ACHN (cell line): ENCODE results near the gene USP17L19.
"Not testable (repeated sequence)": the region's sequence is repeated elsewhere in the genome, so short reads cannot be mapped to it uniquely, and the experiment has no call there.

Experiments used
- DNase-seq: peaks from one replicate; pipeline ENCODE4 v3.0.0-alpha.2; 2015
- in situ Hi-C: cut with HindIII; loops from 2 replicates; pipeline ENCODE4 v1.10.0; 2017; ENCODE audit warnings: low sequenced_read_pairs, low pct_ligation_motif_present, low pct_unique_long_range_greater_than_20kb

Gene USP17L19, protein sequence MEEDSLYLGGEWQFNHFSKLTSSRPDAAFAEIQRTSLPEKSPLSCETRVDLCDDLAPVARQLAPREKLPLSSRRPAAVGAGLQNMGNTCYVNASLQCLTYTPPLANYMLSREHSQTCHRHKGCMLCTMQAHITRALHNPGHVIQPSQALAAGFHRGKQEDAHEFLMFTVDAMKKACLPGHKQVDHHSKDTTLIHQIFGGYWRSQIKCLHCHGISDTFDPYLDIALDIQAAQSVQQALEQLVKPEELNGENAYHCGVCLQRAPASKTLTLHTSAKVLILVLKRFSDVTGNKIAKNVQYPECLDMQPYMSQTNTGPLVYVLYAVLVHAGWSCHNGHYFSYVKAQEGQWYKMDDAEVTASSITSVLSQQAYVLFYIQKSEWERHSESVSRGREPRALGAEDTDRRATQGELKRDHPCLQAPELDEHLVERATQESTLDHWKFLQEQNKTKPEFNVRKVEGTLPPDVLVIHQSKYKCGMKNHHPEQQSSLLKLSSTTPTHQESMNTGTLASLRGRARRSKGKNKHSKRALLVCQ

GRCh38 chr4:9253078-9253477 is at the start of gene USP17L19:
Gene USP17L19, plus strand, starts transcription at chr4:9253378. Its CDS starts 0 bp downstream, at chr4:9253378.
- DNase-seq, in situ Hi-C loops: not testable (repeated sequence)

DNA sequence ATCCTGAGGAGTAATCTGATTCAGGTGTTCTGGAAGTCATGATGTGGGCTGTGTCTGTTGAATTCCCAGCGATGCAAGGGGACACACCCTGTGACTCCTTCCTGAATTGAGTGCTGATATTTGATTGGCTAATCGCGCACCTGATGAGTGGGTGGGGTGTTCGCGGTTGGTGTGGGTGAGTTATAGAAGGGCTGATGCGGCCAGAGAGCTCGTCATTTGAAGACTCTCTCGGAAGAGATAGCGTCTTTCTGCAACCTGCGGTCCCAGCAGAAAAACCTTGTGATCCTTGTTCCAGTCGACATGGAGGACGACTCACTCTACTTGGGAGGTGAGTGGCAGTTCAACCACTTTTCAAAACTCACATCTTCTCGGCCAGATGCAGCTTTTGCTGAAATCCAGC is 42.8 kb upstream of the USP17L19 start, which contains the start of gene USP17L10:
USP17L10 (plus strand) TSS at position 301 of the 400 bp plus-strand sequence; CDS start at position 301, 0 bp downstream.
- in situ Hi-C loops: not testable (repeated sequence)

DNA sequence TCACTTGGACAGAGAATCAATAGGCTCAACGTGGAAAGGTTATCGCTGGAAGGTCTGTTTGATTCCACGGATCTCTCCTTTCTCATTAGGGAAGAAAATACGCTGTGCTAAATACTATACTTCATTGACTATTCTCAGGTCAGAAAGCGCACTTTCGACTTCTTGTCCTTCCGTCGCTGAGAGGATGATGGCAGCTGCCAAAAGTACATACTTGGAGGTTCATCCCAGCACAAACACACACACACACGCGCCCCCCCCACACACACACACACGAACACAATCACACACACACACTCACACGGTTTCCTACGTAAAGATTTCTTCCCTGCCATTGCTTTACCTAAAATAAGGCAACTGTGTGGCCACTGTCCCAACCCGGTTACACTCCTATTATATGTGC is 38.5 kb upstream of the USP17L19 start:
- DNase-seq, in situ Hi-C loops: not testable (repeated sequence)

More for the DNA sequence above, 42.8 kb upstream of the USP17L19 start, which contains the start of gene USP17L10:
- DNase-seq: not testable (repeated sequence)

GRCh38 chr4:9215105-9215504 is 38.1 kb upstream of the USP17L19 start, which contains the start of gene USP17L11:
Gene USP17L11, plus strand, starts transcription at chr4:9215405. Its CDS starts 0 bp downstream, at chr4:9215405.
- DNase-seq, in situ Hi-C loops: not testable (repeated sequence)

DNA sequence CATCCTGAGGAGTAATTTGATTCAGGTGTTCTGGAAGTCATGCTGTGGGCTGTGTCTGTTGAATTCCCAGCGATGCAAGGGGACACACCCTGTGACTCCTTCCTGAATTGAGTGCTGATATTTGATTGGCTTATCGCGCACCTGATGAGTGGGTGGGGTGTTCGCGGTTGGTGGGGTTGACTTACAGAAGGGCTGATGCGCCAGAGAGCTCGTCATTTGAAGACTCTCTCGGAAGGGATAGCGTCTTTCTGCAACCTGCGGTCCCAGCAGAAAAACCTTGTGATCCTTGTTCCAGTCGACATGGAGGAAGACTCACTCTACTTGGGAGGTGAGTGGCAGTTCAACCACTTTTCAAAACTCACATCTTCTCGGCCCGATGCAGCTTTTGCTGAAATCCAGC is 33.3 kb upstream of the USP17L19 start, which contains the start of gene USP17L12:
USP17L12 (plus strand) TSS at position 301 of the 400 bp plus-strand sequence; CDS start at position 301, 0 bp downstream.
- in situ Hi-C loops, DNase-seq: not testable (repeated sequence)

GRCh38 chr4:9224596-9224995 is 28.6 kb upstream of the USP17L19 start, which contains the start of gene USP17L13:
Gene USP17L13, plus strand, starts transcription at chr4:9224896. Its CDS starts 0 bp downstream, at chr4:9224896.
- in situ Hi-C loops, DNase-seq: not testable (repeated sequence)

DNA sequence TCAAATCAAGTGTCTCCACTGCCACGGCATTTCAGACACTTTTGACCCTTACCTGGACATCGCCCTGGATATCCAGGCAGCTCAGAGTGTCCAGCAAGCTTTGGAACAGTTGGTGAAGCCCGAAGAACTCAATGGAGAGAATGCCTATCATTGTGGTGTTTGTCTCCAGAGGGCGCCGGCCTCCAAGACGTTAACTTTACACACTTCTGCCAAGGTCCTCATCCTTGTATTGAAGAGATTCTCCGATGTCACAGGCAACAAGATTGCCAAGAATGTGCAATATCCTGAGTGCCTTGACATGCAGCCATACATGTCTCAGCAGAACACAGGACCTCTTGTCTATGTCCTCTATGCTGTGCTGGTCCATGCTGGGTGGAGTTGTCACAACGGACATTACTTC is 22.9 kb upstream of the USP17L19 start:
- in situ Hi-C loops, DNase-seq: not testable (repeated sequence)

GRCh38 chr4:9234085-9234484 is 19.1 kb upstream of the USP17L19 start, which contains the start of gene USP17L15:
Gene USP17L15, plus strand, starts transcription at chr4:9234385. Its CDS starts 0 bp downstream, at chr4:9234385.
- DNase-seq, in situ Hi-C loops: not testable (repeated sequence)

- in situ Hi-C loops, DNase-seq: not testable (repeated sequence)
These were observed 14.7 kb upstream of the USP17L19 start for GRCh38 chr4:9238461-9238860.

DNA sequence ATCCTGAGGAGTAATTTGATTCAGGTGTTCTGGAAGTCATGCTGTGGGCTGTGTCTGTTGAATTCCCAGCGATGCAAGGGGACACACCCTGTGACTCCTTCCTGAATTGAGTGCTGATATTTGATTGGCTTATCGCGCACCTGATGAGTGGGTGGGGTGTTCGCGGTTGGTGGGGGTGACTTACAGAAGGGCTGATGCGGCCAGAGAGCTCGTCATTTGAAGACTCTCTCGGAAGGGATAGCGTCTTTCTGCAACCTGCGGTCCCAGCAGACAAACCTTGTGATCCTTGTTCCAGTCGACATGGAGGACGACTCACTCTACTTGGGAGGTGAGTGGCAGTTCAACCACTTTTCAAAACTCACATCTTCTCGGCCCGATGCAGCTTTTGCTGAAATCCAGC is 9.6 kb upstream of the USP17L19 start, which contains the start of gene USP17L17:
USP17L17 (plus strand) TSS at position 301 of the 400 bp plus-strand sequence; CDS start at position 301, 0 bp downstream.
- in situ Hi-C loops, DNase-seq: not testable (repeated sequence)

GRCh38 chr4:9247953-9248680 is 5.1 kb upstream of the USP17L19 start, which contains the start of gene USP17L18:
Gene USP17L18, plus strand, starts transcription at chr4:9248630. Its CDS starts 0 bp downstream, at chr4:9248630.
- in situ Hi-C loops, DNase-seq: not testable (repeated sequence)

GRCh38 chr4:9257824-9258223 is 4.6 kb downstream of the USP17L19 start, which contains the start of gene USP17L20:
Gene USP17L20, plus strand, starts transcription at chr4:9258124. Its CDS starts 0 bp downstream, at chr4:9258124.
- DNase-seq, in situ Hi-C loops: not testable (repeated sequence)

DNA sequence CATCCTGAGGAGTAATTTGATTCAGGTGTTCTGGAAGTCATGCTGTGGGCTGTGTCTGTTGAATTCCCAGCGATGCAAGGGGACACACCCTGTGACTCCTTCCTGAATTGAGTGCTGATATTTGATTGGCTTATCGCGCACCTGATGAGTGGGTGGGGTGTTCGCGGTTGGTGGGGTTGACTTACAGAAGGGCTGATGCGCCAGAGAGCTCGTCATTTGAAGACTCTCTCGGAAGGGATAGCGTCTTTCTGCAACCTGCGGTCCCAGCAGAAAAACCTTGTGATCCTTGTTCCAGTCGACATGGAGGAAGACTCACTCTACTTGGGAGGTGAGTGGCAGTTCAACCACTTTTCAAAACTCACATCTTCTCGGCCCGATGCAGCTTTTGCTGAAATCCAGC is 9.4 kb downstream of the USP17L19 start, which contains the start of gene USP17L21:
USP17L21 (plus strand) TSS at position 301 of the 400 bp plus-strand sequence; CDS start at position 301, 0 bp downstream.
- in situ Hi-C loops, DNase-seq: not testable (repeated sequence)

- DNase-seq, in situ Hi-C loops: not testable (repeated sequence)
These were observed 14.1 kb downstream of the USP17L19 start, which contains the start of gene USP17L22 for GRCh38 chr4:9267319-9267718. Gene USP17L22, plus strand, starts transcription at chr4:9267619. Its CDS starts 0 bp downstream, at chr4:9267619.

DNA sequence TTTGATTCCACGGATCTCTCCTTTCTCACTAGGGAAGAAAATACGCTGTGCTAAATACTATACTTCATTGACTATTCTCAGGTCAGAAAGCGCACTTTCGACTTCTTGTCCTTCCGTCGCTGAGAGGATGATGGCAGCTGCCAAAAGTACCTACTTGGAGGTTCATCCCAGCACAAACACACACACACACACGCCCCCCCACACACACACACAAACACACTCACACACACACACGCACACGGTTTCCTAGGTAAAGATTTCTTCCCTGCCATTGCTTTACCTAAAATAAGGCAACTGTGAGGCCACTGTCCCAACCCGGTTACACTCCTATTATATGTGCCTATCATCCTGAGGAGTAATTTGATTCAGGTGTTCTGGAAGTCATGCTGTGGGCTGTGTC is 18.5 kb downstream of the USP17L19 start:
- DNase-seq, in situ Hi-C loops: not testable (repeated sequence)
